A673 (cell line): ENCODE data around the gene RGS7. TPM values are rescaled to one million over a fixed set of nuclear protein-coding genes. Genes with fewer than 3 reads are reported as not detected.

Experiments
- BruUV-seq: library from RNA; stranded (reverse); fragments of 400-500 nt; replicated peaks from 2 replicates; lab custom pipeline; 2021; lab: Mats Ljungman, UMichigan
- CTCF ChIA-PET: fragments of 300-600 bp; sonication (Branson Sonifier 250); formaldehyde crosslinking; loops from one replicate; lab custom pipeline; 2022; ENCODE audit warnings: antibody characterized with exemption; lab: Charles Lee
- POLR2A ChIA-PET: fragments of 300-600 bp; sonication (Branson Sonifier 250); formaldehyde crosslinking; loops from one replicate; lab custom pipeline; 2022; ENCODE audit warnings: antibody characterized with exemption; ENCODE audit not compliant: low non-redundant PET; lab: Charles Lee
- DNase-seq: peaks from one replicate; pipeline ENCODE4 v3.0.0-alpha.2; 2015; ENCODE audit warnings: low spot score
- H3K27ac ChIP-seq: fragments of 200-600 bp; sonication (generic); 2 replicates; pipeline ENCODE4 v1.5.1; 2016; ENCODE audit warnings: mixed run types, low read depth, mild to moderate bottlenecking, mixed read lengths, antibody characterized with exemption, low read length; ENCODE audit not compliant: poor library complexity, severe bottlenecking
- H3K27me3 ChIP-seq: fragments of 200-600 bp; sonication (generic); replicated peaks from 2 replicates; pipeline ENCODE4 v1.6.1; 2017; ENCODE audit warnings: mixed run types, low read depth, mild to moderate bottlenecking, mixed read lengths, antibody characterized with exemption, low read length; ENCODE audit not compliant: insufficient read depth, poor library complexity
- H3K36me3 ChIP-seq: fragments of 200-600 bp; sonication (generic); 2 replicates; pipeline ENCODE4 v1.6.1; 2016; ENCODE audit warnings: mixed run types, mild to moderate bottlenecking, mixed read lengths, antibody characterized with exemption, low read length; ENCODE audit not compliant: insufficient read depth, poor library complexity, severe bottlenecking
- H3K4me1 ChIP-seq: fragments of 200-600 bp; sonication (generic); 2 replicates; pipeline ENCODE4 v1.6.1; 2017; ENCODE audit warnings: mixed run types, mild to moderate bottlenecking, mixed read lengths, antibody characterized with exemption, low read length; ENCODE audit not compliant: insufficient read depth, poor library complexity, severe bottlenecking
- H3K4me3 ChIP-seq: fragments of 200-600 bp; sonication (generic); 2 replicates; pipeline ENCODE4 v1.5.1; 2016; ENCODE audit warnings: low read depth, mixed run types, mild to moderate bottlenecking, mixed read lengths, low read length; ENCODE audit not compliant: poor library complexity, severe bottlenecking
- H3K9me3 ChIP-seq: fragments of 200-600 bp; sonication (generic); 2 replicates; pipeline ENCODE4 v1.6.1; 2016; ENCODE audit warnings: mixed run types, low read depth, mild to moderate bottlenecking, mixed read lengths, antibody characterized with exemption, low read length; ENCODE audit not compliant: poor library complexity, severe bottlenecking
- EZH2 ChIP-seq: fragments of 200-600 bp; sonication (generic); IDR thresholded peaks from 2 replicates; pipeline ENCODE4 v1.6.1; 2017; ENCODE audit warnings: borderline replicate concordance, low read depth, mild to moderate bottlenecking, mixed read lengths, antibody characterized with exemption, low read length; ENCODE audit not compliant: poor library complexity, severe bottlenecking
- intact Hi-C: fragments of 100-400 bp; cut with micrococcal nuclease; formaldehyde crosslinking; loops from one replicate; pipeline ENCODE4 v1.10.0; 2022; ENCODE audit not compliant: unreplicated experiment
- total RNA-seq: library from RNA; stranded (reverse); gene quantifications from 2 replicates; pipeline ENCODE4 v1.2.3, GENCODE V29; 2021
- TF ChIP-seq, protein P1 (sequence below): fragments of 300-800, 200-600 bp; sonication (generic); conservative IDR thresholded peaks from 2 replicates; pipeline ENCODE4 v1.5.1; 2017; ENCODE audit warnings: low read depth, mild to moderate bottlenecking, antibody characterized with exemption, low read length, moderate library complexity, mixed read lengths

The RGS7 gene
- total RNA-seq, 1 experiment from 2014 or later = not detected

DNA sequence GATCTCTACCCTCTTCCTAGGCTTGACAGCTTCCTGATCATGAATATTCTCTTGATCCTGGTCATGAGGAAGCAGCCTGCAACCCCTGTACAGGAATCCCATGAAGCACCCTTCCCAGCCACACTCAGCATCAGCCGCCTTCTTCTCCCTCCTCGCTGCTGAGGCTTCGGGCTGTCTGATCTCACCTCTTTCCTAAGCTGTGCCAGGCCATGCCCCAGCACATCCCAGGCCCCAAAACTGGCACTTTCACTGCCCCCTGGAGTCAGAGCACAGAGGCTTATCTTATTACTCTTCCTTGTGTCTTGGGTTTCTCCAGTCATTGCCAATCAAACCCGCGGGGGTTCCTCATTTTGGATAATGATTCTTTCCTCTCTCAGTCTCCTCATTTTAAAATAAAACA is 259.5 kb downstream of the RGS7 start:
- intact Hi-C loops = no loop called here
- Histone ChIP-seq H3K4me1 (no peaks in the 10 kb centered on the region), H3K27ac (no peak overlapping the region), H3K27me3 (no peaks in the 10 kb centered on the region), H3K9me3 (no peaks in the 10 kb centered on the region), H3K4me3 (no peak overlapping the region), H3K36me3 (no peaks in the 10 kb centered on the region)
- POLR2A ChIA-PET = no interaction called here
- CTCF ChIA-PET = no interaction called here
- TF ChIP-seq EZH2 = no peak
- TF ChIP-seq, protein P1, sequence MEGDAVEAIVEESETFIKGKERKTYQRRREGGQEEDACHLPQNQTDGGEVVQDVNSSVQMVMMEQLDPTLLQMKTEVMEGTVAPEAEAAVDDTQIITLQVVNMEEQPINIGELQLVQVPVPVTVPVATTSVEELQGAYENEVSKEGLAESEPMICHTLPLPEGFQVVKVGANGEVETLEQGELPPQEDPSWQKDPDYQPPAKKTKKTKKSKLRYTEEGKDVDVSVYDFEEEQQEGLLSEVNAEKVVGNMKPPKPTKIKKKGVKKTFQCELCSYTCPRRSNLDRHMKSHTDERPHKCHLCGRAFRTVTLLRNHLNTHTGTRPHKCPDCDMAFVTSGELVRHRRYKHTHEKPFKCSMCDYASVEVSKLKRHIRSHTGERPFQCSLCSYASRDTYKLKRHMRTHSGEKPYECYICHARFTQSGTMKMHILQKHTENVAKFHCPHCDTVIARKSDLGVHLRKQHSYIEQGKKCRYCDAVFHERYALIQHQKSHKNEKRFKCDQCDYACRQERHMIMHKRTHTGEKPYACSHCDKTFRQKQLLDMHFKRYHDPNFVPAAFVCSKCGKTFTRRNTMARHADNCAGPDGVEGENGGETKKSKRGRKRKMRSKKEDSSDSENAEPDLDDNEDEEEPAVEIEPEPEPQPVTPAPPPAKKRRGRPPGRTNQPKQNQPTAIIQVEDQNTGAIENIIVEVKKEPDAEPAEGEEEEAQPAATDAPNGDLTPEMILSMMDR = no peak
- no TSS peak for BruUV-seq
- no peak for DNase-seq

GRCh38 chr1:241096982-241097381 is 260.0 kb downstream of the RGS7 start:
- Histone ChIP-seq H3K27ac (no peak overlapping the region), H3K4me3 (no peak overlapping the region), H3K36me3 (no peaks in the 10 kb centered on the region), H3K27me3 (no peaks in the 10 kb centered on the region), H3K9me3 (no peaks in the 10 kb centered on the region), H3K4me1 (no peaks in the 10 kb centered on the region)
- TF ChIP-seq, protein P1 = no peak
- TF ChIP-seq EZH2 = no peak
- BruUV-seq = no TSS peak
- ChIA-PET POLR2A (no interaction called here), CTCF (no interaction called here)
- intact Hi-C loops = no loop called here
- DNase-seq = no peak

DNA sequence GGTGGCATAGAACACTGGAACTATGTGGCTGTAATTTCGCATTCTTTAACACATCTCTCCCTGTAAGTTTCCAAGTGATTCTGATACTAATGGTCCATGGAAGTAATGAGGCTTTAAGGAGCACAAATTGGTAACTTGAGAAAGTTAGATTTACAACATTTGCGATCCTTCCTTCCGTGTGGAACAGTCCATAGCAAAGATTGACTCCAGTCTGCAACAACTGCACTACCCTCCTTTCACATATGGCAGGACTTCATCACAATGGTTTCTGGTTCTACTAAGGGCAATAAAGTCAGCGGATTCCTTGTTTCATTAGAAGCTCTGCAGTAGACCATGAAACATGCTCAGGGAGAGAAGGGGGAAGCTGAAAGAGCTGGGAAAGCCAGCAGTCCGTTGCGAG is 261.2 kb downstream of the RGS7 start:
- no TSS peak for BruUV-seq
- CTCF ChIA-PET = no interaction called here
- POLR2A ChIA-PET = no interaction called here

More for the DNA sequence above, 261.2 kb downstream of the RGS7 start:
- Histone ChIP-seq H3K9me3 (no peaks in the 10 kb centered on the region), H3K4me1 (no peaks in the 10 kb centered on the region), H3K27me3 (no peaks in the 10 kb centered on the region), H3K27ac (no peak overlapping the region), H3K36me3 (no peaks in the 10 kb centered on the region), H3K4me3 (no peak overlapping the region)
- TF ChIP-seq, protein P1 = no peak
- no peak for TF ChIP-seq EZH2
- no peak for DNase-seq
- intact Hi-C loops = no loop called here
